Measurements from ENCODE around the gene DSPP. TPM values are rescaled to one million over a fixed set of nuclear protein-coding genes. Genes with fewer than 3 reads are reported as not detected.

DSPP gene
- total RNA-seq, 2 donors from 2014 or later, result not detected

- Histone ChIP-seq H3K4me3 (no peak overlapping the region), H3K9me3 (peaks cover under 1% of the 10 kb centered on the region), H3K27me3 (replicated peaks; ENCODE audit: insufficient read depth) (no peaks in the 10 kb centered on the region), H3K36me3 (no peaks in the 10 kb centered on the region), H3K27ac (no peak overlapping the region), H3K4me1 (ENCODE audit: control insufficient read depth in 1 of 2, low read depth in 2 of 2) (no peaks in the 10 kb centered on the region)
- TF ChIP-seq, protein P1, sequence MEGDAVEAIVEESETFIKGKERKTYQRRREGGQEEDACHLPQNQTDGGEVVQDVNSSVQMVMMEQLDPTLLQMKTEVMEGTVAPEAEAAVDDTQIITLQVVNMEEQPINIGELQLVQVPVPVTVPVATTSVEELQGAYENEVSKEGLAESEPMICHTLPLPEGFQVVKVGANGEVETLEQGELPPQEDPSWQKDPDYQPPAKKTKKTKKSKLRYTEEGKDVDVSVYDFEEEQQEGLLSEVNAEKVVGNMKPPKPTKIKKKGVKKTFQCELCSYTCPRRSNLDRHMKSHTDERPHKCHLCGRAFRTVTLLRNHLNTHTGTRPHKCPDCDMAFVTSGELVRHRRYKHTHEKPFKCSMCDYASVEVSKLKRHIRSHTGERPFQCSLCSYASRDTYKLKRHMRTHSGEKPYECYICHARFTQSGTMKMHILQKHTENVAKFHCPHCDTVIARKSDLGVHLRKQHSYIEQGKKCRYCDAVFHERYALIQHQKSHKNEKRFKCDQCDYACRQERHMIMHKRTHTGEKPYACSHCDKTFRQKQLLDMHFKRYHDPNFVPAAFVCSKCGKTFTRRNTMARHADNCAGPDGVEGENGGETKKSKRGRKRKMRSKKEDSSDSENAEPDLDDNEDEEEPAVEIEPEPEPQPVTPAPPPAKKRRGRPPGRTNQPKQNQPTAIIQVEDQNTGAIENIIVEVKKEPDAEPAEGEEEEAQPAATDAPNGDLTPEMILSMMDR (IDR thresholded peaks at IDR 0.05), result no peak
- DNase-seq (ENCODE audit: low spot score) (no peak), ATAC-seq (ENCODE audit: insufficient number of reproducible peaks, low FRiP score, low read depth) (no peak)
Measured at GRCh38 chr4:87644286-87644685, 36.0 kb downstream of the DSPP start.

DNA sequence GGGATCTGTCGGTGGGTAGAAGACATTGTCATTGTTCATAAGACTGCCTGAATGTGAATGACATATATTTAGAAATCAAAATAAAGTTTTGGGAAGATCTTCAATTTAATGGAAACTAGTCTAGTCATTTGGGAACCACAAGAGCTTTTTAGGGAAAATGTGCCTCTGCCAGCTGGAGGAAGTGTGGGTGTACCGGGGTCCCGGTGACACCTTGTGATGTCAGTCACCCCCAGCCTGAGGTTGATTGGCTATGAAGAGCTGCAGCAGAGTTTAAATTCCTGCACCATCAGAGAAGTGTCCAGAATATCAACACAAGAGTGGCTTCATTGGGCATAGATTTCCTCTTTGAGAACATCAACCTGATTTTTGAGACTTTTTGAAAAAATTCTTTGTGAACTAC lies 41.7 kb downstream of the DSPP start, which contains the start of gene DMP1:
Gene DMP1, plus strand, starts transcription at position 301 of the 400 bp plus-strand sequence. CDS start 6,213 bp downstream, outside the sequence.
- ATAC-seq (ENCODE audit: insufficient number of reproducible peaks, low FRiP score, low read depth), result no peak
- H3K27ac ChIP-seq, result no peak within 1 kb of the TSS
- no peaks in the 10 kb centered on the region for H3K4me1 ChIP-seq (ENCODE audit: control insufficient read depth in 1 of 2, low read depth in 2 of 2)
- DNase-seq (ENCODE audit: low spot score), result no peak
- H3K4me3 ChIP-seq, result no peak within 1 kb of the TSS
- TF ChIP-seq, protein P1 (IDR thresholded peaks at IDR 0.05), result no peak
- no peaks in the 10 kb centered on the region for H3K27me3 ChIP-seq (replicated peaks; ENCODE audit: insufficient read depth)
- no peaks in the 10 kb centered on the region for H3K9me3 ChIP-seq
- no peaks in the 10 kb centered on the region for H3K36me3 ChIP-seq

DNA sequence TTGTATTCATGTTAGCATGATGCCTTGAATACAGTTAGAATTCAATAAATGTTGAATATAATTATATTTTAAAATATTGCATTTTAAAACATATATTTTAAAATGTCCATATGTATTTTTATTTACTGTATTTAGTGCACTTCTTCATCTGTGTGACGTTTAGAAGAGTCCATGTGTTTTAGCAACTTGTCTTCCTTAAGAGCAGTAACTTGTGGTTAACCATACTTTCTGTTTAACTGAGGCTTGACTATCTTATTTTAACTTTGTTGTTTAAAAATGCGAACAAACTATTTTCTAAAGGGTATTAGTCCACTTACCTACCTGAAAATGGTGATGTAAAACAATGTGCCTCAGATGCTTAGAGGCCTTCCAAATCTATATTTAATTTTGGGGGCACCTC lies 42.6 kb downstream of the DSPP start:
- Histone ChIP-seq H3K27ac (no peak overlapping the region), H3K4me3 (no peak overlapping the region), H3K36me3 (no peaks in the 10 kb centered on the region), H3K4me1 (ENCODE audit: control insufficient read depth in 1 of 2, low read depth in 2 of 2) (no peaks in the 10 kb centered on the region), H3K9me3 (no peaks in the 10 kb centered on the region), H3K27me3 (replicated peaks; ENCODE audit: insufficient read depth) (no peaks in the 10 kb centered on the region)
- ATAC-seq (ENCODE audit: insufficient number of reproducible peaks, low FRiP score, low read depth), result no peak
- no peak for DNase-seq (ENCODE audit: low spot score)
- TF ChIP-seq, protein P1 (IDR thresholded peaks at IDR 0.05), result no peak

- ATAC-seq (ENCODE audit: insufficient number of reproducible peaks, low FRiP score, low read depth) (no peak), DNase-seq (ENCODE audit: low spot score) (no peak)
- no peaks in the 10 kb centered on the region for H3K36me3 ChIP-seq
- TF ChIP-seq, protein P1 (IDR thresholded peaks at IDR 0.05), result no peak
- H3K27me3 ChIP-seq (replicated peaks; ENCODE audit: insufficient read depth), result no peaks in the 10 kb centered on the region
- no peak overlapping the region for H3K27ac ChIP-seq
- H3K4me1 ChIP-seq (ENCODE audit: control insufficient read depth in 1 of 2, low read depth in 2 of 2), result peaks cover 8 to 10% of the 10 kb centered on the region in 2 donors
- H3K4me3 ChIP-seq, result no peak overlapping the region
- no peaks in the 10 kb centered on the region for H3K9me3 ChIP-seq
Measured at GRCh38 chr4:87651941-87652340, 43.6 kb downstream of the DSPP start.

- no peaks in the 10 kb centered on the region for H3K9me3 ChIP-seq
- TF ChIP-seq, protein P1 (IDR thresholded peaks at IDR 0.05), result no peak
- H3K36me3 ChIP-seq, result no peaks in the 10 kb centered on the region
- H3K27ac ChIP-seq, result no peak overlapping the region
- ATAC-seq (ENCODE audit: insufficient number of reproducible peaks, low FRiP score, low read depth) (no peak), DNase-seq (ENCODE audit: low spot score) (no peak)
- H3K4me3 ChIP-seq, result no peak overlapping the region
- no peaks in the 10 kb centered on the region for H3K27me3 ChIP-seq (replicated peaks; ENCODE audit: insufficient read depth)
- H3K4me1 ChIP-seq (ENCODE audit: control insufficient read depth in 1 of 2, low read depth in 2 of 2), result peaks cover 31 to 36% of the 10 kb centered on the region in 2 donors
Measured at GRCh38 chr4:87654487-87655044, 46.2 kb downstream of the DSPP start.
